Measurements from ENCODE around the gene PACS2. TPM values are rescaled to one million over a fixed set of nuclear protein-coding genes. Genes with fewer than 3 reads are reported as not detected.

The PACS2 gene
- total and polyA plus RNA-seq, 2 donors (not counting 3 experiments of a cell fraction or from before 2014, with no cell fraction given): 52.7 to 86.3 TPM

DNA sequence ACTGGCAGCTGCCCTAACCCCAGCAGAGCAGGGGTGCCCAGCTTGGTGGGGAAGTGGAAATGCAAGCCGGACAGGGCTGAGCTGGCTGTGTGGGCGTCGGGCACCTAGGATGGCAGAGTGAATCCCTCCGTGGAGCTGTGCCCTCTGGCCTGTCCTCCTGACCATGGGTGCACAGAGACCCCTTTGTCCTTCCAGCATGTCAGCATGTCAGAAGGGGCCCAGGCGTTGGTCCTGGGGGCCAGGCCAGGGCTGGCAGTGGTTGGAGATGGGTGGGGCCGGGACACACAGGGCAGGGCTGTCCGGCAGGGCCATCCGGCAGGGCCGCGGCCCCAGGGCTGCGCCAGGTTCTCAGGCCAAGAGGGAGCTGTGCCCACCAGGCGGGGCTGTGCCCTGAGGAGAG is 75.0 kb downstream of the PACS2 start:
- Histone ChIP-seq H3K4me2 (ENCODE audit: insufficient read depth, low read length) (no peak overlapping the region), H2AFZ (ENCODE audit: low read depth, low read length) (no peak overlapping the region), H3K9me1 (replicated peaks; ENCODE audit: control insufficient read depth, extremely low read depth, insufficient read depth, low read length) (no peaks in the 10 kb centered on the region), H3K36me3 (ENCODE audit: control insufficient read depth in 2 of 2, extremely low read depth in 1 of 2, insufficient read depth in 2 of 2, low read length in 2 of 2) (peaks cover 0 to 2% of the 10 kb centered on the region in 2 experiments), H3K27me3 (ENCODE audit: control insufficient read depth in 2 of 2, insufficient read depth in 2 of 2, low read length in 2 of 2) (no peaks in the 10 kb centered on the region), H3K4me1 (ENCODE audit: control insufficient read depth, extremely low read depth, insufficient read depth, low read length) (no peaks in the 10 kb centered on the region), H3K4me3 (replicated peaks in 1 of 3; ENCODE audit: insufficient read depth in 1 of 3, low read depth in 1 of 3, low read length in 3 of 3) (no peak overlapping the region), H4K20me1 (replicated peaks; ENCODE audit: control insufficient read depth, extremely low read depth, insufficient read depth, low read length) (no peaks in the 10 kb centered on the region), H3K9me3 (replicated peaks; ENCODE audit: control insufficient read depth, insufficient read depth, low read length) (no peaks in the 10 kb centered on the region), H3K27ac (ENCODE audit: insufficient read depth, low read depth, low read length) (no peak overlapping the region), H3K79me2 (ENCODE audit: control insufficient read depth, insufficient read depth, low read length) (no peaks in the 10 kb centered on the region), H3K9ac (replicated peaks; ENCODE audit: extremely low read depth, insufficient read depth, low read length) (no peak overlapping the region)
- ChIA-PET POLR2A (no interaction called here), CTCF (interaction anchor here (1.0 to 1.2 kb wide), 2 partner anchors 59 to 101 kb away, joined by 3 to 7 read pairs; no protein-coding TSS in a partner anchor)
- BruUV-seq (replicated peaks): no TSS peak
- intact Hi-C loops (cut with micrococcal nuclease): no loop called here
- FAIRE-seq (no peak), DNase-seq (ENCODE audit: low read depth, low spot score) (no peak)
- no peak for TF ChIP-seq EZH2 (IDR thresholded peaks at IDR 0.05; ENCODE audit: borderline replicate concordance, low read depth, low read length, severe bottlenecking)
- TF ChIP-seq MYC (IDR thresholded peaks at IDR 0.05; ENCODE audit: low read depth, low read length): no peak
- no peak for TF ChIP-seq GATA2 (IDR thresholded peaks at IDR 0.05; ENCODE audit: insufficient read depth, insufficient read length, low read depth, low read length)
- TF ChIP-seq POLR2AphosphoS5 (IDR thresholded peaks at IDR 0.05; ENCODE audit: insufficient read depth, low read depth, low read length): no peak
- TF ChIP-seq, protein P1, sequence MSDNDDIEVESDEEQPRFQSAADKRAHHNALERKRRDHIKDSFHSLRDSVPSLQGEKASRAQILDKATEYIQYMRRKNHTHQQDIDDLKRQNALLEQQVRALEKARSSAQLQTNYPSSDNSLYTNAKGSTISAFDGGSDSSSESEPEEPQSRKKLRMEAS (IDR thresholded peaks at IDR 0.05; ENCODE audit: insufficient read depth, insufficient read length): no peak
- TF ChIP-seq POLR2A (IDR thresholded peaks at IDR 0.05; ENCODE audit: low read depth, low read length): no peak
- TF ChIP-seq JUN (IDR thresholded peaks at IDR 0.05; ENCODE audit: borderline replicate concordance, insufficient read depth, insufficient read length, low read depth): no peak
- TF ChIP-seq, protein P2, sequence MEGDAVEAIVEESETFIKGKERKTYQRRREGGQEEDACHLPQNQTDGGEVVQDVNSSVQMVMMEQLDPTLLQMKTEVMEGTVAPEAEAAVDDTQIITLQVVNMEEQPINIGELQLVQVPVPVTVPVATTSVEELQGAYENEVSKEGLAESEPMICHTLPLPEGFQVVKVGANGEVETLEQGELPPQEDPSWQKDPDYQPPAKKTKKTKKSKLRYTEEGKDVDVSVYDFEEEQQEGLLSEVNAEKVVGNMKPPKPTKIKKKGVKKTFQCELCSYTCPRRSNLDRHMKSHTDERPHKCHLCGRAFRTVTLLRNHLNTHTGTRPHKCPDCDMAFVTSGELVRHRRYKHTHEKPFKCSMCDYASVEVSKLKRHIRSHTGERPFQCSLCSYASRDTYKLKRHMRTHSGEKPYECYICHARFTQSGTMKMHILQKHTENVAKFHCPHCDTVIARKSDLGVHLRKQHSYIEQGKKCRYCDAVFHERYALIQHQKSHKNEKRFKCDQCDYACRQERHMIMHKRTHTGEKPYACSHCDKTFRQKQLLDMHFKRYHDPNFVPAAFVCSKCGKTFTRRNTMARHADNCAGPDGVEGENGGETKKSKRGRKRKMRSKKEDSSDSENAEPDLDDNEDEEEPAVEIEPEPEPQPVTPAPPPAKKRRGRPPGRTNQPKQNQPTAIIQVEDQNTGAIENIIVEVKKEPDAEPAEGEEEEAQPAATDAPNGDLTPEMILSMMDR (IDR thresholded peaks at IDR 0.05; ENCODE audit: extremely low read depth in 1 of 2, insufficient read depth in 1 of 2, low read depth in 1 of 2, low read length in 2 of 2): no peak
- TF ChIP-seq FOS (IDR thresholded peaks at IDR 0.05; ENCODE audit: borderline replicate concordance, insufficient read depth, low read length): no peak
- dilution Hi-C loops (cut with MboI; ENCODE audit: extremely low pct_ligation_motif_present, low sequenced_read_pairs): no loop called here
